Mammary epithelial cell (primary cell): ENCODE results near the gene CCNJ.

Source experiments
- EZH2 ChIP-seq: IDR thresholded peaks from 2 replicates; pipeline ENCODE4 v1.6.1; 2012; ENCODE audit warnings: low read length, inconsistent platforms, borderline replicate concordance
- TF ChIP-seq, protein P1 (sequence below), 2 donors: IDR thresholded peaks in 1 of 2; conservative IDR thresholded peaks in 1 of 2; 2 replicates each; pipeline ENCODE4 v1.5.1; 2011 to 2012; ENCODE audit warnings: inconsistent platforms in 2 of 2, low read length in 2 of 2, mild to moderate bottlenecking in 2 of 2, control low read depth in 1 of 2, low read depth in 1 of 2; ENCODE audit not compliant: insufficient read depth in 1 of 2; ENCODE audit errors: extremely low read depth in 1 of 2

DNA sequence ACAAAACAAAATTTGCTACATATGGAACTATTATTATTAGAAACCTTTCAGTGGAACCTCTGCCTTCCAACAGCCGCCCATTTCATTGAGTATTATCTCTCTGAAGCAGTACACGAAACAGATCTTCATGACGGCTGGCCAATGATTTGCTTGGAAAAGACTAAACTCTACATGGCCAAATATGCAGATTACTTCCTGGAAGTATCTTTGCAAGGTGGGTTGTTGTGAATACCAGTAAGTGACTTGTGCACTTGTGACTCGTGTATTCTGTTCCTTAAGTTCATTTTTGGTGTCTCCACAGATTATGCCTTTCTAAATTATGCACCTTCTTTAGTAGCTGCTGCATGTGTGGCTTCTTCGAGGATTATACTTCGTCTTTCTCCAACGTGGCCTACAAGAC lies 13.4 kb downstream of the CCNJ start:
- no peak for TF ChIP-seq EZH2
- TF ChIP-seq, protein P1, sequence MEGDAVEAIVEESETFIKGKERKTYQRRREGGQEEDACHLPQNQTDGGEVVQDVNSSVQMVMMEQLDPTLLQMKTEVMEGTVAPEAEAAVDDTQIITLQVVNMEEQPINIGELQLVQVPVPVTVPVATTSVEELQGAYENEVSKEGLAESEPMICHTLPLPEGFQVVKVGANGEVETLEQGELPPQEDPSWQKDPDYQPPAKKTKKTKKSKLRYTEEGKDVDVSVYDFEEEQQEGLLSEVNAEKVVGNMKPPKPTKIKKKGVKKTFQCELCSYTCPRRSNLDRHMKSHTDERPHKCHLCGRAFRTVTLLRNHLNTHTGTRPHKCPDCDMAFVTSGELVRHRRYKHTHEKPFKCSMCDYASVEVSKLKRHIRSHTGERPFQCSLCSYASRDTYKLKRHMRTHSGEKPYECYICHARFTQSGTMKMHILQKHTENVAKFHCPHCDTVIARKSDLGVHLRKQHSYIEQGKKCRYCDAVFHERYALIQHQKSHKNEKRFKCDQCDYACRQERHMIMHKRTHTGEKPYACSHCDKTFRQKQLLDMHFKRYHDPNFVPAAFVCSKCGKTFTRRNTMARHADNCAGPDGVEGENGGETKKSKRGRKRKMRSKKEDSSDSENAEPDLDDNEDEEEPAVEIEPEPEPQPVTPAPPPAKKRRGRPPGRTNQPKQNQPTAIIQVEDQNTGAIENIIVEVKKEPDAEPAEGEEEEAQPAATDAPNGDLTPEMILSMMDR (conservative IDR thresholded peaks at IDR 0.05 in 1 of 2, IDR thresholded peaks at IDR 0.05 in 1 of 2; ENCODE audit: extremely low read depth in 1 of 2, insufficient read depth in 1 of 2, low read depth in 1 of 2, low read length in 2 of 2): no peak
